ENCODE measurements around the gene CT45A10.
A peak's percentile ranks its signal among the peaks of the same experiment; 100 is the strongest.

Gene CT45A10

GRCh38 chrX:135893294-135893817, at the start of gene CT45A10, which contains the start of gene SAGE1:
Gene CT45A10 (minus strand): TSS chrX:135893444. CDS start chrX:135885344, 8,100 bp downstream.
Gene SAGE1 (plus strand): TSS chrX:135893716. CDS start chrX:135896243, 2,527 bp downstream.
- H3K27ac ChIP-seq (ENCODE audit: extremely low read depth, low read depth, low read length) = no peak within 1 kb of the TSS
- no peak within 1 kb of the TSS for H3K4me3 ChIP-seq (ENCODE audit: low read depth, low read length)
- TF ChIP-seq ZNF184 (tag by site-specific recombination; IDR thresholded peaks at IDR 0.05) (no peak), ZNF501 (tag by site-specific recombination; IDR thresholded peaks at IDR 0.05) (no peak), ZNF670 (tag by site-specific recombination; IDR thresholded peaks at IDR 0.05; ENCODE audit: low read depth) (no peak), ZNF624 (tag by site-specific recombination; IDR thresholded peaks at IDR 0.05) (no peak), GLIS2 (tag by site-specific recombination; IDR thresholded peaks at IDR 0.05) (no peak), ZNF112 (tag by site-specific recombination; IDR thresholded peaks at IDR 0.05) (no peak), ZNF140 (tag by site-specific recombination; IDR thresholded peaks at IDR 0.05) (no peak), ZNF335 (tag by site-specific recombination; conservative IDR thresholded peaks at IDR 0.05) (no peak), MZF1 (tag by site-specific recombination; IDR thresholded peaks at IDR 0.05; ENCODE audit: borderline replicate concordance) (no peak), ZNF488 (tag by site-specific recombination; IDR thresholded peaks at IDR 0.05) (no peak), PRDM4 (tag by site-specific recombination; IDR thresholded peaks at IDR 0.05) (no peak), ZNF529 (tag by site-specific recombination; IDR thresholded peaks at IDR 0.05; ENCODE audit: insufficient replicate concordance) (no peak), ZNF174 (tag by site-specific recombination; IDR thresholded peaks at IDR 0.05) (no peak), ZNF398 (tag by site-specific recombination; IDR thresholded peaks at IDR 0.05) (no peak), OVOL3 (tag by site-specific recombination; IDR thresholded peaks at IDR 0.05) (no peak), ZNF2 (tag by site-specific recombination; IDR thresholded peaks at IDR 0.05) (no peak), ZNF341 (tag by site-specific recombination; IDR thresholded peaks at IDR 0.05; ENCODE audit: low read depth) (no peak), KLF8 (tag by site-specific recombination; IDR thresholded peaks at IDR 0.05) (no peak)
- no peaks in the 10 kb centered on the region for H3K4me1 ChIP-seq (ENCODE audit: control insufficient read depth, insufficient read depth, low read length)
- CTCF ChIA-PET = no interaction called here
- H3K9me3 ChIP-seq (ENCODE audit: control insufficient read depth, insufficient read depth, low read depth, low read length) = no peaks in the 10 kb centered on the region
- no peaks in the 10 kb centered on the region for H3K36me3 ChIP-seq (ENCODE audit: control insufficient read depth in 2 of 2, insufficient read depth in 1 of 2, low read length in 2 of 2)
- POLR2A ChIA-PET = no interaction called here

- no peak overlapping the region for H3K4me3 ChIP-seq (ENCODE audit: low read depth, low read length)
- no peak overlapping the region for H3K27ac ChIP-seq (ENCODE audit: extremely low read depth, low read depth, low read length)
- H3K9me3 ChIP-seq (ENCODE audit: control insufficient read depth, insufficient read depth, low read depth, low read length) = no peaks in the 10 kb centered on the region
- POLR2A ChIA-PET = no interaction called here
- no peaks in the 10 kb centered on the region for H3K4me1 ChIP-seq (ENCODE audit: control insufficient read depth, insufficient read depth, low read length)
- CTCF ChIA-PET = interaction anchor here (0.5 to 2.6 kb wide), 19 partner anchors 9 to 1632 kb away, joined by 3 to 25 read pairs (median 4); no protein-coding TSS in a partner anchor
- no peaks in the 10 kb centered on the region for H3K36me3 ChIP-seq (ENCODE audit: control insufficient read depth in 2 of 2, insufficient read depth in 1 of 2, low read length in 2 of 2)
- TF ChIP-seq ZBTB48 (tag by site-specific recombination; IDR thresholded peaks at IDR 0.05) = peak; percentile 59; the same call in 1 of the 2 replicates
- TF ChIP-seq ZNF140 (tag by site-specific recombination; IDR thresholded peaks at IDR 0.05) = no peak
- peak; percentile 57; the same call in 1 of the 2 replicates for TF ChIP-seq ZNF2 (tag by site-specific recombination; IDR thresholded peaks at IDR 0.05)
- no peak for TF ChIP-seq ZNF580 (tag by site-specific recombination; IDR thresholded peaks at IDR 0.05)
- no peak for TF ChIP-seq ZEB2 (tag by site-specific recombination; IDR thresholded peaks at IDR 0.05)
- no peak for TF ChIP-seq INSM2 (tag by site-specific recombination; IDR thresholded peaks at IDR 0.05)
- no peak for TF ChIP-seq ZSCAN5A (tag by site-specific recombination; IDR thresholded peaks at IDR 0.05)
- TF ChIP-seq ZNF76 (tag by site-specific recombination; IDR thresholded peaks at IDR 0.05; ENCODE audit: borderline replicate concordance, low read depth) = no peak
- TF ChIP-seq ZBTB8A (tag by site-specific recombination; IDR thresholded peaks at IDR 0.05) = no peak
- no peak for TF ChIP-seq ZNF837 (tag by site-specific recombination; IDR thresholded peaks at IDR 0.05)
Measured at GRCh38 chrX:135931644-135932487, 38.6 kb upstream of the CT45A10 start.
